Suppressor macrophage treated with lipopolysaccharide for 1 hour (primary cell): ENCODE data around the gene MYBBP1A.
A peak's percentile ranks its signal among the peaks of the same experiment; 100 is the strongest.

Source experiments
- DNase-seq, 3 donors: peaks; one replicate each; pipeline ENCODE4 v3.0.0-alpha.2; 2020 to 2022

Gene MYBBP1A

DNA sequence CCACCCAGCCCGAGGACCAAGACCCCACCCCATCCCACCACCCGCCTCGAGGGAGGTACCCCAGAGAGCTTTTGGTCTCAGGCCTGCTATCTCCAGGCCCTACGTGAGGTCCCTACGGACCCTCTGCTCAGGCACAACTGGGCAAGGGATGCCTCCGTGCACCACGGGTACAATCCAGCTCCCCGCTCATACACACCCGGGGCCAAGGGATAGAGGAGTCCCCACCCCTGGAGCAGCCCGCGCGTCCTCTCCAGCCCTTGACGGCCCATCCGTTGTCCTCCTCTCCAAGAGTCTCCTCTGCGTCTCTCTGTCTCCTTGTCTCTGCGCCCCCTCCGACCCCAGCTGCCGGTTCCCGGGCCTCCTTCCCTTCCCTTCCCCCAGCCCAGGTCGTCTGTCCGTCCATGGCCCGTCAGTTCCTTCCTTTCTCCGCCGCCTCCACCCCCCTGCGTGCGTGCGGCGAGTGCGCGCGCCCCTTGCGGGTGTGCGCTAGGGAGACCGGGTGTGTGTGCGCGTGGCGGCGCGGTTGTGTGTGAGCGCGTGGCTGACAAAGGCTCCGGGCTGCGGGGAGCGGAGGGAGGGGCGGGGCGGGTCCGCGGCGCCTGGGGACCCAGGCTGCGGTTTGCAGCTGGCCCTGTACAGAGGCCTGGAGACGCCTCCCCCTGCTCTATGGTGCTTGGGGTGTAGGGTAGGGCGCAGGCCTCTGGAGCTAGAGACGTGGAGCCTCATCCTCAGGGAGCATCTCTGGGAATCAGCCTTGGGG, 55.6 kb downstream of the MYBBP1A start:
- DNase-seq, result peak in 2 of 3 donors; percentile 27 to 56

DNA sequence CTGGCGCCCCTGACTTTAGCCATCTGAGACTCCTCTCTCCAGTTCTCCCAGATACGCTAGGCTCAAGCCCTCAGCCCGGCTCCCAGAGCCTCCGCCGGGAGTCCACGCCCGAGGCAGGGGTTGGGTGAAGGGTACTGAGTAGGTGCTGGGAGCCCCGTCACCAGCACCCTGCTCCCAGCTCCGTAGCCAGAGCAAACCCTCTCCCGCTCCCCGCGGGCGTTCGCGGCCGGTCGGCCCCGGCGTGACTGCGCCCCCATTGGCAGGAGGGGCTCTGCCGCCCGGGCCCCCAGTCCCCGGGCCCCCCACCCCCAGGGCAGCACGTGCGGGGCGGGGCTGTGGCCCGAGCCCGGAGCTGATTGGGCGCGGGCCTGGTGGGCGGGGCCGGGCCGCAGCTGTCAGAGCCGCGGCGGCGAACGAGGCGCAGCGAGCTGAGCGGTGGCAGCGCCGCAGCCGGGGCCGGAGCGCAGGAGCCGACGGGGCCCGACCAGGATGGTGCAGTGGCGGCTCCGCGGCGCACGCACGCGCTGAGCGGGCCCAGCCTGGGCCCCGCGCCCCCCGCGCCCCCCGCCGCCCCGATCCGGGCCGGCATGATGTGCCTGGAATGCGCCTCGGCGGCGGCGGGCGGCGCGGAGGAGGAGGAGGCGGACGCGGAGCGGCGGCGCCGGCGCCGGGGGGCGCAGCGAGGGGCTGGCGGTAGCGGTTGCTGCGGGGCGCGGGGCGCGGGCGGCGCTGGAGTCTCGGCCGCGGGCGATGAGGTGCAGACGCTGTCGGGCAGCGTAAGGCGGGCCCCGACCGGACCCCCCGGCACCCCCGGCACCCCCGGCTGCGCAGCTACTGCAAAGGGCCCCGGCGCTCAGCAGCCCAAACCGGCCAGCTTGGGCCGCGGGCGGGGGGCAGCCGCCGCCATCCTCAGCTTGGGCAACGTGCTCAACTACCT, 56.5 kb downstream of the MYBBP1A start, which contains the start of gene SPNS2:
TSS of gene SPNS2 (plus strand) at position 421 of the 937 bp plus-strand sequence. CDS start at position 588, 167 bp downstream.
- DNase-seq, result peak; percentile 55 to 88 (median 74)

DNA sequence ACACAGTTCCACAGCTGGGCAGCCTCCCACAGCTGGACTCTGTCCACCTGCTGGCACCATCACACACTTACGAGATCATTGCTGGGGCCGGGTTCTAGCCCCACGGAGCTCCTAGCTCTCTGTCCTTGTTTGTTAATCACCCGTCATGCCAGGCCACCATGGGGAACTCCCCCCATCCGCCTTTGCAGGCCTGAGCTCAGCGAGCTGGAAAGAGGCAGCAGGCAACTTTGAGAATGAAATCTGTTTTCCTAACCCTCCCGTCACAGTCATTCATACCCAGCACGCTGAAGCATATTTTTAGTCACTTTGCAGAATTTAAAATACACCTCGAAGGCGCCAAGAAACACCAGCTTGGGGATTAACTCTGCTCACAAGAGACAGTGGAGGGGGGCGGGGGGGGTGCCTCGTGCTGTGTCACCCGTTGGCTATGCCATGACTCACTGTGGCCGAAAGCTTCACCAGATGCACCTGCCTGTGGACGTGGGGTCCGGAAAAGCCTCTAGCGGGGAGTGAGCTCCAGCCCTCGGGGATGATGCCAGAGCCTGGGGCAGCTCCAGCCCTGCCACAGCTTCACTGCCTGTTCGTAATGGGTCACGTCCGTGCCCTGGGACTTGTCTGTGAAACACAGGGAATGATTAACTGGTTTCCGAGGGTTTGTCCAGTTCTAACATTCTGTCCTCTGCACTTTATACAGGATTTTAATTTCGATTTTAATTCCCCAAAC, 57.9 kb downstream of the MYBBP1A start:
- peak; percentile 29 to 41 (median 36) for DNase-seq

DNA sequence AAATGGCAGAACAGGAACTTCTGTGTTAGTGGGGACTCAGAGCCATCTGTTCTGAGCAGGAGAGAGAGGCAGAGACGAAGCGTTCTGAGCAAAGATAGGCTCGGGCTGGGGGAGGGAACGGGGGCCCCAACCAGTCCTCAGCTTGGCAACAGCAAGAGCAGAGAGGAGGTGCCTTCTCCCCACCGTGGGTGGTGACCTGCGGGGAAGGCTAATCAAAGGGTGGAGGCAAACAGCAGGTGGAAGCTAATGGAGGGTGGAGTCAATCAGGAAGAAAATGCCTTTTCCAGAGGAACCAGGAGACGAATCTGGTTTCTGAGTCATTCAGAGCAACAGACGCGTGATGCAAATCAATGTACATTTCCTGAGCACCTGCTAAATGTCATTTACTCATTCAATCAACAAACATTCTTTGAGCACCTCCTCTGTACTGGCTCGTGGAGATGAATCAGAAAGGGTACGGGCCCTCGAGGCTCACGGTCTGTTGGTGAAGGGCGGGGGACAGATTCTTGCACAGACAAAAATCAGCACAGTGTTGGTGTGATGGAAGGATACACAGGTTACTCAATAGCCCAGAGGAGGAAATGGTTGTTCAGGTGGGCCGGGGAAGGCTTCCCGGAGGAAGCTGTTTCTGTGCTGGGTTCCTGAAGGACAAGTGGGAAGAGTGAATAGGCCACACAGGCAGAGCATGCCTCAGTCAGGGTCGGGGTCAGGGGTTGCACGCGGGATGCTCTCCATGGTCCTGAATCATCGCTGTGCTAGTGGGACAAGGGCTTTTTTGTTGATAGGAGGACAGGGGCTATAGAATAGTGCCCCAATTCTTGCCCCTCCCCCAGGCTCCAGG, 62.2 kb downstream of the MYBBP1A start:
- peak; percentile 32 to 57 (median 38) for DNase-seq

DNA sequence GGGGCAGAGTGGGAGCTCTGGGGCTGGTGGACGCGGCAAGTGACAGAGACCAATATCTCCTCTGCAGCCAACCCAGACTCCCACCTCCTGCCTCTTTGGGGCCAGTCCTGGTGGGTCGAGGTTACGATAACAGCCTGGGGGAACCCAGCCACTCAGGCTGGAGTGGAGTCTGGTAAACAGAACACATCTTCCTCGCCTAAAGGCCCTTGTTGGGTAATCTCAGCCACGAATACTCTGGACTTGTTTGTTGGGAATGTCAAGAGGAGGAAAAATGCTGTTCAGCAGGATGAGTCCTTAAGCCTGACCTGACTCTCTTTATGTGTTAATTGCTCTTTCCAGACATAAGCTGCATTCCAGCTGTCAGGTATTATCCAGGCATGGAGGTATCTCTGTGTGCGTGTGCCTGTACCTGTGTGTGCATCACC, 64.5 kb downstream of the MYBBP1A start:
- no peak for DNase-seq

DNA sequence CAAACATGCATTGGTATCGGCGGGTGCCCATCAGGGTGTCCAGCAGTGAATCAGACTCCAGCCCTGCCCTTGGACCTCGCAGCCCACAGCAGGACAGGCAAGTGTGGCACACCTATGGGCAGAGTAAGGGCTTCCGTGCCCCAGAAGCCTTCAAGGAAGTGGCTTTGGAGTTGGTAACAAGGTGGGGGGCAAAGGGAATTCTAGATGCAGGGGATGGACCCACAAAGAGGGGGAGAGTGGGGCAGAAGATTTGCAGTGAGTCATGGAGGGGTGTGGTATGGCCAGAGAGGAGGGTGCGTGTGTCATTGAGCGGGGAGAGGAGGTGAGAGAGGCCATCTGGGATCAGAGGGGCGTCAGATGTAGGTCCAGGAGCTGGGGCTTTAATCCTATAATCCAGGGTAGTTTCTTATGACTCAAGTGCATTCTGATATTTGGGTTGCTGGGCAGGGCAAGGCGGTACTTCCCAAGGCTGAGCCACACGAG, 65.0 kb downstream of the MYBBP1A start:
- no peak for DNase-seq

DNA sequence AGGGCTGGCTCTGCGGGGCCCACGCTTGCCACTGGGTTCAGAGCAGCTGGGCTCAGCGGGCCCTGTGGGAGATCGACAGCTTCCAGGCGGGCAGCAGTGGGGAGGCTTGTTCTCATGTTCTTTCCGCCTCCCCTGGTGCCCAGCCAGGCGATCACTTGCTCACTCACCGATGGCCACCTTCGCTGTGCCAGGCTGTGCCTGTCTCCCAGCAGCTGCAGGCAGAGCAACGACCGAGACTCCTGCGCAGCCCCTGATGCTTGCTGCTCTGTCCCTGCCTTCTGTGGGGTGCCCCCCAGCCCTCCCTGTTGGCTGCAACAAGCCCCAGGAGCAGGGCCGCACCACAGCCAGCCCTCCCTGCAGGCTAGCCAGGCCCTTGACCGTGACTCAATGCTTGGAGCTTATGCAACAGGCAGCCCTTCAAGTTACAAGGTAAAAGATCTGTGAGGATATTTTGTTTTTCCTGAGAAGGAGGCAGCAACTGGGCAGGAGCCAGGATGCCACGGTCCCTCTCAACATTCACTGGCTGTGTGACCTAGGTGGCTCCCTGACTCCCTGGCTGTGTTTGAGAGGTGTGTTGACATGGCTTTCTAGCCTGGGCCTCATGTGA, 66.1 kb downstream of the MYBBP1A start:
- DNase-seq, result no peak
